Liver (tissue), 9 donors: ENCODE data around the gene CES5A. TPM values are rescaled to one million over a fixed set of nuclear protein-coding genes. Genes with fewer than 3 reads are reported as not detected.

ENCODE experiments used
- DNase-seq: peaks from one replicate; pipeline ENCODE4 v3.0.0-alpha.2; 2017; ENCODE audit warnings: low spot score
- H3K27ac ChIP-seq, 2 donors: one replicate each; pipeline ENCODE4 v1.7.0; 2013; ENCODE audit warnings: inconsistent platforms in 2 of 2, low read length in 2 of 2, control low read depth in 1 of 2, low read depth in 1 of 2, mild to moderate bottlenecking in 1 of 2
- H3K27me3 ChIP-seq, 4 donors: one replicate each; pipeline versions ENCODE4 v1.6.1 to v1.7.0; 2013; ENCODE audit warnings: low read length in 3 of 4, inconsistent platforms in 1 of 4, mild to moderate bottlenecking in 1 of 4, moderate library complexity in 1 of 4; ENCODE audit not compliant: control insufficient read depth in 4 of 4, insufficient read depth in 4 of 4
- H3K36me3 ChIP-seq, 4 donors: one replicate each; pipeline versions ENCODE4 v1.6.1 to v1.7.0; 2013; ENCODE audit warnings: low read length in 3 of 4, mild to moderate bottlenecking in 3 of 4, low read depth in 1 of 4, moderate library complexity in 1 of 4; ENCODE audit not compliant: control insufficient read depth in 4 of 4, insufficient read depth in 3 of 4
- H3K4me1 ChIP-seq, 4 donors: one replicate each; pipeline versions ENCODE4 v1.6.1 to v1.7.0; 2013; ENCODE audit warnings: low read length in 3 of 4, mild to moderate bottlenecking in 3 of 4, moderate library complexity in 1 of 4; ENCODE audit not compliant: control insufficient read depth in 4 of 4, insufficient read depth in 4 of 4
- H3K4me3 ChIP-seq, 3 donors: one replicate each; pipeline versions ENCODE4 v1.6.1 to v1.7.0; 2013; ENCODE audit warnings: low read length in 3 of 3, control low read depth in 1 of 3, low read depth in 1 of 3, mild to moderate bottlenecking in 1 of 3
- H3K9ac ChIP-seq, 2 donors: one replicate each; pipeline ENCODE4 v1.7.0; 2013; ENCODE audit warnings: low read length in 2 of 2, mild to moderate bottlenecking in 2 of 2, moderate library complexity in 2 of 2, control low read depth in 1 of 2, low read depth in 1 of 2
- H3K9me3 ChIP-seq, 4 donors: one replicate each; pipeline versions ENCODE4 v1.6.1 to v1.7.0; 2013; ENCODE audit warnings: low read length in 3 of 4; ENCODE audit not compliant: control insufficient read depth in 4 of 4
- ATF3 ChIP-seq: IDR thresholded peaks from 2 replicates; pipeline ENCODE4 v1.6.1; 2016; ENCODE audit warnings: antibody characterized with exemption
- CTCF ChIP-seq: fragments of 150-350 bp; IDR thresholded peaks from 2 replicates; pipeline ENCODE4 v1.5.1; 2017; ENCODE audit warnings: improper control_type of control experiment, low read depth, low read length; ENCODE audit not compliant: missing input control
- EGR1 ChIP-seq, 2 donors: IDR thresholded peaks; 2 replicates each; pipeline ENCODE4 v1.6.1; 2016 to 2018; ENCODE audit warnings: antibody characterized with exemption in 2 of 2, low read depth in 2 of 2
- FOXA1 ChIP-seq: IDR thresholded peaks from 2 replicates; pipeline ENCODE4 v1.6.1; 2016; ENCODE audit warnings: antibody characterized with exemption
- FOXA2 ChIP-seq: IDR thresholded peaks from 2 replicates; pipeline ENCODE4 v1.6.1; 2016; ENCODE audit warnings: antibody characterized with exemption
- GABPA ChIP-seq, 2 donors: IDR thresholded peaks in 1 of 2; conservative IDR thresholded peaks in 1 of 2; 2 replicates each; pipeline ENCODE4 v1.6.1; 2016; ENCODE audit warnings: antibody characterized with exemption in 2 of 2, mild to moderate bottlenecking in 1 of 2, moderate library complexity in 1 of 2
- HNF4A ChIP-seq, 2 donors: conservative IDR thresholded peaks; 2 replicates each; pipeline ENCODE4 v1.6.1; 2016; ENCODE audit warnings: antibody characterized with exemption in 2 of 2, mild to moderate bottlenecking in 2 of 2
- HNF4G ChIP-seq: IDR thresholded peaks from 2 replicates; pipeline ENCODE4 v1.6.1; 2016; ENCODE audit warnings: antibody characterized with exemption
- JUND ChIP-seq, 2 donors: IDR thresholded peaks; 2 replicates each; pipeline ENCODE4 v1.6.1; 2016; ENCODE audit warnings: antibody characterized with exemption in 2 of 2
- MAX ChIP-seq: IDR thresholded peaks from 2 replicates; pipeline ENCODE4 v1.6.1; 2016; ENCODE audit warnings: antibody characterized with exemption
- NR2F2 ChIP-seq: IDR thresholded peaks from 2 replicates; pipeline ENCODE4 v1.6.1; 2016; ENCODE audit warnings: antibody characterized with exemption
- RAD21 ChIP-seq, 2 donors: IDR thresholded peaks; 2 replicates each; pipeline ENCODE4 v1.6.1; 2016; ENCODE audit warnings: antibody characterized with exemption in 2 of 2, mild to moderate bottlenecking in 2 of 2
- REST ChIP-seq: IDR thresholded peaks from 2 replicates; pipeline ENCODE4 v1.6.1; 2016; ENCODE audit warnings: antibody characterized with exemption, mild to moderate bottlenecking
- RXRA ChIP-seq, 2 donors: IDR thresholded peaks; 2 replicates each; pipeline ENCODE4 v1.6.1; 2017 to 2018; ENCODE audit warnings: antibody characterized with exemption in 2 of 2, mild to moderate bottlenecking in 1 of 2
- SP1 ChIP-seq: IDR thresholded peaks from 2 replicates; pipeline ENCODE4 v1.6.1; 2018; ENCODE audit warnings: antibody characterized with exemption, mild to moderate bottlenecking
- TAF1 ChIP-seq: conservative IDR thresholded peaks from 2 replicates; pipeline ENCODE4 v1.6.1; 2016; ENCODE audit warnings: antibody characterized with exemption, mild to moderate bottlenecking
- YY1 ChIP-seq: IDR thresholded peaks from 2 replicates; pipeline ENCODE4 v1.6.1; 2016; ENCODE audit warnings: antibody characterized with exemption, mild to moderate bottlenecking
- ZBTB33 ChIP-seq: IDR thresholded peaks from 2 replicates; pipeline ENCODE4 v1.6.1; 2016; ENCODE audit warnings: antibody characterized with exemption
- WGBS: extraction: QIAGEN DNeasy Blood & Tissue Kit; methylation state at CpG from one replicate; pipeline ENCODE4 v1.1.7; 2013; 5-methylcytosine and 5-hydroxymethylcytosine counted together
- polyA plus RNA-seq, 2 donors: library from polyadenylated mRNA; stranded (reverse) in 1 of 2; unstranded in 1 of 2; fragments of 200-250 nt in 1 of 2; fragments of >200 nt in 1 of 2; fragmentation: Nextera tagmentation in 1 of 2; extraction: Ambion mirVana in 1 of 2; gene quantifications; one replicate each; pipeline versions ENCODE4 v1.2.1 to v1.2.3, GENCODE V29; 2013 to 2015
- total RNA-seq, 2 donors: library from RNA; depleted of rRNA; stranded (reverse); fragments of >200 nt; gene quantifications; one replicate each; pipeline ENCODE4 v1.2.3, GENCODE V29; 2014
- donor health status: healthy.
- donor health status: healthy.
- donor health status: healthy.
- donor health status: healthy.
- donor health status: healthy.

CES5A gene
- total and polyA plus RNA-seq, 4 donors = 0.67 to 1.5 (median 0.96) TPM; not detected in 1

GRCh38 chr16:55911616-55912015 is 36.4 kb upstream of the CES5A start:
- no peak overlapping the region for H3K27ac ChIP-seq
- no peak overlapping the region for H3K4me3 ChIP-seq
- no peaks in the 10 kb centered on the region for H3K27me3 ChIP-seq
- peaks cover 0 to 1% (median 0%) of the 10 kb centered on the region in 4 donors for H3K4me1 ChIP-seq
- TF ChIP-seq HNF4A (conservative IDR thresholded peaks at IDR 0.05) = no peak
- no peak for TF ChIP-seq RAD21 (IDR thresholded peaks at IDR 0.05)
- TF ChIP-seq CTCF = no peak
- no peak for TF ChIP-seq EGR1 (IDR thresholded peaks at IDR 0.05; ENCODE audit: low read depth in 2 of 2)
- no peak for TF ChIP-seq JUND (IDR thresholded peaks at IDR 0.05)
- TF ChIP-seq REST = no peak
- TF ChIP-seq YY1 = no peak
- no peak for DNase-seq
- H3K9me3 ChIP-seq = peaks cover 0 to 3% (median 0%) of the 10 kb centered on the region in 4 donors
- WGBS = 81% methylated on average over 2 of the region's 2 CpGs
- H3K36me3 ChIP-seq = no peaks in the 10 kb centered on the region
- H3K9ac ChIP-seq = no peak overlapping the region

GRCh38 chr16:55909876-55910275 is 34.7 kb upstream of the CES5A start:
- TF ChIP-seq NR2F2 = no peak
- TF ChIP-seq CTCF = no peak
- TF ChIP-seq FOXA1 = no peak
- no peak for TF ChIP-seq YY1
- no peak for TF ChIP-seq RXRA (IDR thresholded peaks at IDR 0.05)
- no peak for TF ChIP-seq MAX
- no peak for TF ChIP-seq TAF1
- TF ChIP-seq FOXA2 = no peak
- no peak for TF ChIP-seq JUND (IDR thresholded peaks at IDR 0.05)
- TF ChIP-seq REST = no peak
- TF ChIP-seq GABPA (IDR thresholded peaks at IDR 0.05 in 1 of 2, conservative IDR thresholded peaks at IDR 0.05 in 1 of 2) = no peak
- no peak for TF ChIP-seq SP1
- TF ChIP-seq HNF4A (conservative IDR thresholded peaks at IDR 0.05) = no peak
- no peak for TF ChIP-seq HNF4G
- TF ChIP-seq EGR1 (IDR thresholded peaks at IDR 0.05; ENCODE audit: low read depth in 2 of 2) = no peak
- no peak for TF ChIP-seq ATF3
- TF ChIP-seq RAD21 (IDR thresholded peaks at IDR 0.05) = no peak
- no peak for TF ChIP-seq ZBTB33
- H3K36me3 ChIP-seq = no peaks in the 10 kb centered on the region
- 80% methylated on average over 2 of the region's 2 CpGs for WGBS
- H3K27ac ChIP-seq = no peak overlapping the region
- no peaks in the 10 kb centered on the region for H3K4me1 ChIP-seq
- H3K4me3 ChIP-seq = no peak overlapping the region
- no peaks in the 10 kb centered on the region for H3K27me3 ChIP-seq
- peaks cover 0 to 3% (median 0%) of the 10 kb centered on the region in 4 donors for H3K9me3 ChIP-seq
- H3K9ac ChIP-seq = no peak overlapping the region
- DNase-seq = no peak
